ENCODE measurements around the gene ATXN1. TPM values are rescaled to one million over a fixed set of nuclear protein-coding genes. Genes with fewer than 3 reads are reported as not detected.
A peak's percentile ranks its signal among the peaks of the same experiment; 100 is the strongest.

Gene ATXN1
- total RNA-seq, 5 donors from 2014 or later (not counting 1 experiment from before 2014, with no cell fraction given), result 65.1 to 101 (median 77.5) TPM

DNA sequence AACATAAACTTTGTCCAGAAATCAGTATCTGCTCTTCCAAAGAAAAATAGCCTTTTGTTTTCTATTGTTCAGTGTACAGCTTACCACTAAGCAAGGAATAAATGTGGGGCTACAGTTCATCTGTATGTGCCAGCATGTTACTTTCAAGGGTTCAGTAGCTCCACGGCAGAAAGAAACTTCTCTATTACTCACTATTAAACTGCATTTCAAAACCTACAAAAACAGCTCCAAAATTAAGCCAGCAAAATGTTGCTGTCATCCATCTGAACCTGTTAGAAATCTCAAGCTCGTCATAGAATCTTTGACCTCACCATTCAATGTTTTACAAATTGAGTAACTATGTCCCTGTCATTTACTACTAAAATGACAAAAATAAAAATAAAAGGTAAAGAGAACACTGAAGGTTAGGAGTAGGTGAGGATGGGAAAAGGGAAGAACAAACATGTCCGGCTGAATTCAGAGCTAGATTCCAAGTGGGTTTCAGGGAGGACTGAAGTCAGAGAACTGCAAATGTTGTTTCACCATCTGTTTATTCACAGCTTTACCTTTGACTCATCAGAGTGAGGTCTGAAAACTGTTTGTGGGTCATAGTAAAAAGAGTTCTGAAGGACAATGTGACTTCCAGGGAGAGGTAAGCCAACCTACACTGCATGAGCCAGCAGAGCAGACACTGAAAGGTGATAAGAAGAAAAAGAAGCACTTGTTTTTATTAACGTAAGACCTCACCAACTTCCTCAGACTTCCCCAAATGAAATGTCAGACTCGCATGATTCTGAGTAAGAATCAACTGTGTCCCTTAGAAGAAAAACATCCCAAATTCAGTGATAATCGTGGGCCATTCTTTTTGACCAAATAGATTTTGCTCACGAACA is 62.0 kb downstream of the ATXN1 start:
- H3K36me3 ChIP-seq (ENCODE audit: control insufficient read depth in 2 of 2, extremely low read depth in 1 of 2, insufficient read depth in 1 of 2, low read length in 1 of 2), result no peaks in the 10 kb centered on the region
- 6% methylated on average over 3 of the region's 7 CpGs for WGBS (ENCODE audit: insufficient coverage)
- peak overlapping the region; percentile 73 to 86 (median 81) for H3K4me3 Mint-ChIP-seq
- ChIA-PET POLR2A (interaction anchor here (0.6 to 1.9 kb wide), 7 partner anchors 9 to 124 kb away, joined by 3 to 17 read pairs (median 12); partner anchors contain the start of gene ATXN1 (in 1 of the 2)), CTCF (interaction anchor here (0.6 to 3.2 kb wide), 14 partner anchors 9 to 371 kb away, joined by 3 to 17 read pairs (median 4); partner anchors contain the start of gene ATXN1 (in 1 of the 2))
- H3K4me3 ChIP-seq (ENCODE audit: control insufficient read depth in 1 of 2, extremely low read depth in 1 of 2, low read length in 1 of 2), result peak overlapping the region in 1 of 2 donors; percentile 51
- ATAC-seq (replicated peaks in 1 of 4) (peak; percentile 47 to 59 (median 51)), DNase-seq (peak in 2 of 35 experiments; percentile 10 to 59)
- no peaks in the 10 kb centered on the region for H3K9me3 ChIP-seq
- H3K4me1 ChIP-seq (ENCODE audit: control insufficient read depth in 1 of 2, extremely low read depth in 1 of 2, insufficient read depth in 2 of 2, low read length in 2 of 2), result peaks cover 2 to 40% of the 10 kb centered on the region in 2 experiments
- peak overlapping the region; percentile 92 to 96 for H3K27ac Mint-ChIP-seq
- peaks cover 5% of the 10 kb centered on the region for H3K36me3 Mint-ChIP-seq
- H3K27me3 Mint-ChIP-seq, result no peaks in the 10 kb centered on the region
- H3K27me3 ChIP-seq (replicated peaks in 1 of 2; ENCODE audit: control insufficient read depth in 2 of 2, extremely low read depth in 1 of 2, insufficient read depth in 2 of 2, low read length in 1 of 2), result no peaks in the 10 kb centered on the region
- no peaks in the 10 kb centered on the region for H3K9me3 Mint-ChIP-seq
- H3K27ac ChIP-seq (ENCODE audit: low read length), result peak overlapping the region; percentile 83
- H3K4me1 Mint-ChIP-seq, result peaks cover 55 to 75% (median 69%) of the 10 kb centered on the region in 3 donors

DNA sequence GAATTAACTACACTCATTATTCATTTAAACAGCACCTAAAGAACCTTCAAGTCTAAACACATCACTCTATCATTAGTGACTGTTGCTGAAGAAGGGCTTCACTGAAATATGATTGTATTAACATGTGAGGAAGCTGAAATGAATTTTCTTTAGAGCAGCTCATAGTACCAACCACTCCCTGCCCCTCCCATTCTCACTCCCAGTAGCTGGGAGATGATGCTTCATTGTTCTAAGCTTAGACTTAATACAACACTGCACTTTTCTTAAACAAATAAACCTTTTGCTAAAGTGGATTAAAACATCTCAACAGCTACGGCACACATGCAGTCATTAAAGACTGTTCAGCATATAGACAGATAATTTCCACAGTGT is 63.1 kb downstream of the ATXN1 start:
- Mint-ChIP-seq H3K4me1 (peaks cover 51 to 71% (median 67%) of the 10 kb centered on the region in 3 donors), H3K9me3 (no peaks in the 10 kb centered on the region), H3K27ac (peak overlapping the region; percentile 92 to 96), H3K27me3 (no peaks in the 10 kb centered on the region), H3K4me3 (peak overlapping the region; percentile 52 to 86 (median 81)), H3K36me3 (peaks cover 5% of the 10 kb centered on the region)
- WGBS (ENCODE audit: insufficient coverage), result no CpG with 5 or more reads among the region's 1 CpG
- no peaks in the 10 kb centered on the region for H3K36me3 ChIP-seq (ENCODE audit: control insufficient read depth in 2 of 2, extremely low read depth in 1 of 2, insufficient read depth in 1 of 2, low read length in 1 of 2)
- no peaks in the 10 kb centered on the region for H3K9me3 ChIP-seq
- POLR2A ChIA-PET, result interaction anchor here (0.6 to 1.9 kb wide), 8 partner anchors 10 to 234 kb away, joined by 3 to 17 read pairs (median 5); partner anchors contain the start of gene ATXN1 (in 1 of the 2)
- peak overlapping the region in 1 of 2 donors; percentile 12 for H3K4me3 ChIP-seq (ENCODE audit: control insufficient read depth in 1 of 2, extremely low read depth in 1 of 2, low read length in 1 of 2)
- peak in 1 of 4 experiments; percentile 10 for ATAC-seq (replicated peaks in 1 of 4)
- peaks cover 2 to 32% of the 10 kb centered on the region in 2 experiments for H3K4me1 ChIP-seq (ENCODE audit: control insufficient read depth in 1 of 2, extremely low read depth in 1 of 2, insufficient read depth in 2 of 2, low read length in 2 of 2)
- no peak for DNase-seq
- CTCF ChIA-PET, result interaction anchor here (0.5 to 3.2 kb wide), 14 partner anchors 10 to 308 kb away, joined by 3 to 17 read pairs (median 4); partner anchors contain the start of gene ATXN1 (in 1 of the 2)
- H3K27me3 ChIP-seq (replicated peaks in 1 of 2; ENCODE audit: control insufficient read depth in 2 of 2, extremely low read depth in 1 of 2, insufficient read depth in 2 of 2, low read length in 1 of 2), result no peaks in the 10 kb centered on the region
- peak overlapping the region; percentile 83 for H3K27ac ChIP-seq (ENCODE audit: low read length)

DNA sequence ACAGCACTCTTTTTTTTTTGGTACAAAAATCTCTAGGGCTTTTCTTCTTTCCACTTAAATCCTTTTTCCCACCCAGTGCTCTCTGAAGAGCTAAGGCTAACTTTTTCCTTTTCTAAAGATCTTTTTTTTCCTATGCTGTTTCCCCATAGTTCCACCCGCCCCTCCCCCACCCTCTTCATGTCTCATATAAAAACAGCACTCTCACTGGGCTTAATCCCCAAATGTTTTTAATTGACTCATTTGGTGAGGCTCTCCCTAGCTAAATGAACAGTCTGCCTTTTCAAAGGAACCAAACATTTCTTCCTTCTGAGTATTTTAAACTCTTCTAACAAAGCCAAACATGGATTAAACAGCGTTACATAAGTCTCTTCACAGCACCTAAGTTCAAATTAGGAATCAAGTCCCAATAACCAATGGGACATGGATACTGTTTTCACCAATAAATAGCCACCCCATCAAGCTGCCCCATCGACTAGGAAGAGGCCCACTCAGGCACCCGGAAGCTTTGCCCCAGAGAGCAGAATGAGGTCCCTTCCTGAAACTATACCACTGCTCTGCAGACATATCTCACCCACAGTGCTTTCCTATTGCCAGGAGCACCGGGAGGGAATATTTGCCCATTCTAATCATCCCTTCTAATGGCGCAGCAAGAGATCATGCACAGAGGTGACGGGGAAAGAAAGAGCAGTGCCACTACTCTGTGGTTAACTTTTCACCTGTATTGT is 63.7 kb downstream of the ATXN1 start:
- Mint-ChIP-seq H3K9me3 (no peaks in the 10 kb centered on the region), H3K36me3 (peaks cover 5% of the 10 kb centered on the region), H3K27me3 (no peaks in the 10 kb centered on the region), H3K4me3 (peak overlapping the region; percentile 52 to 86 (median 81)), H3K27ac (peak overlapping the region; percentile 92 to 96), H3K4me1 (peaks cover 53 to 74% (median 70%) of the 10 kb centered on the region in 3 donors)
- DNase-seq (peak in 1 of 35 experiments; percentile 30), ATAC-seq (replicated peaks in 1 of 4) (no peak)
- 26% methylated on average over 3 of the region's 7 CpGs for WGBS (ENCODE audit: insufficient coverage)
- CTCF ChIA-PET, result interaction anchor here (0.5 to 3.2 kb wide), 11 partner anchors 10 to 1710 kb away, joined by 3 to 17 read pairs (median 4); partner anchors contain the start of gene ATXN1 (in 1 of the 2)
- Histone ChIP-seq H3K4me1 (ENCODE audit: control insufficient read depth in 1 of 2, extremely low read depth in 1 of 2, insufficient read depth in 2 of 2, low read length in 2 of 2) (peaks cover 2 to 31% of the 10 kb centered on the region in 2 experiments), H3K36me3 (ENCODE audit: control insufficient read depth in 2 of 2, extremely low read depth in 1 of 2, insufficient read depth in 1 of 2, low read length in 1 of 2) (no peaks in the 10 kb centered on the region), H3K27ac (ENCODE audit: low read length) (peak overlapping the region; percentile 83), H3K9me3 (no peaks in the 10 kb centered on the region), H3K27me3 (replicated peaks in 1 of 2; ENCODE audit: control insufficient read depth in 2 of 2, extremely low read depth in 1 of 2, insufficient read depth in 2 of 2, low read length in 1 of 2) (no peaks in the 10 kb centered on the region), H3K4me3 (ENCODE audit: control insufficient read depth in 1 of 2, extremely low read depth in 1 of 2, low read length in 1 of 2) (peak overlapping the region in 1 of 2 donors; percentile 12)
- POLR2A ChIA-PET, result interaction anchor here (0.5 to 1.9 kb wide), 7 partner anchors 10 to 82 kb away, joined by 3 to 17 read pairs (median 3); no protein-coding TSS in a partner anchor

DNA sequence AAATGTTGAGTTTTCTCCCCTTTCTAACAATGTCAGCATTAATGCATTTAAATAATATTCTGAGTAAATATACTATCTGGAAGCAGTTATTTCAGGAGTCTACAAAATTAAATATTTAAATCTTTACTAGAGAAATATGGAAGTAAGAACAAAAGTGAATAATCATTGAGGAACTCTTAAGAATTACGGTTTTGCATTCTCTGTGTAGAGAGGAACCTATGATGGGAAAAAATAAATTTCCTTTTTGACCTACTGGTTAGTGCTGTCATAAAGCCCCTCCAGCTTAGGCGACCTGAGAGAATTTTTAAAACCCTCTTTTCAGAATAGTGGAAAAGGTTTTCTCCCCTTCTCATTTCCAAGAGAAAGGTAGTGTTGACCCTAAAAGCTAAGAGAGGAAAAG is 64.8 kb downstream of the ATXN1 start:
- no CpG with 5 or more reads among the region's 2 CpGs for WGBS (ENCODE audit: insufficient coverage)
- POLR2A ChIA-PET, result no interaction called here

DNA sequence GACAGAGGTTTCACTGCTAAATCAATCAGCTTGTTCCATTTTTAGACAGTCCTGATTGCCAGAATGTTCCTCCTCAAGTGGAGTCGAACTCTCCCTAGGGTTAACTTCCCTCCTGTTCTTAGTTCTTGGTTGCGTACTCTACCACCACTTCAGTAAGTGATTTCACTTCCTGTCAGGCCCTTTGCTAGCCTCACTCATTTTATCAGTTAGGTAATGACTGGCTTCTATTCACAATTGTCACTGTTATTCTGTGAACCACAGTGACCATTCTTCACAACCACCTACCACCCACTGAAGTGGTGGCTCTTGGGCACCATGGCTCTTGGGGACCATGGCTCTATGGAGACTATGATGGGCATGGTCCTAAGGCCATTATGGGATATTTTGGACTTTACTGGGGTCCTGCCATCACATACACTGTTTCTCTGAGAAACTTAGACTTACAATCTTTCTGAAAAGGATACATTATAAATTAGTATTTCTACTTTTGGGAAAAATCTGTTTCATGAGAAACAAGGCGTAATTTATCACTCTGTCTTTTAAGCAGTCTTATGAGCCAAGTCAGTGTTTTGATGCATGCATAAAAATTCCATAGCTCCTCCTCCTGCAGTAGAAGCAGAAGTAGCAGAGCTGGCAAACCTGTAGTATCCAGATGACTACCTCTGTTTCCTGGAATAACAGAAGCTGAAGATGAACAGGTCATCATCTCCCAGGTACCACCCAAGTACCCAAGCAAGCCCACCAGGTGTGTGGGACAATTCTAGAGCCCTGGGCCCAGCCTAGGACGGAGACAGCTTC is 66.3 kb downstream of the ATXN1 start:
- ATAC-seq (replicated peaks in 1 of 4) (peak in 1 of 4 experiments; percentile 30), DNase-seq (peak in 1 of 35 experiments; percentile 39)
- ChIA-PET POLR2A (interaction anchor here in 1 of 2 donors (0.6 kb wide), 1 partner anchor 14 kb away, joined by 3 read pairs; no protein-coding TSS in a partner anchor), CTCF (interaction anchor here in 1 of 2 donors (0.9 to 1.0 kb wide), 2 partner anchors 37 to 64 kb away, joined by 3 to 6 read pairs; no protein-coding TSS in a partner anchor)
- Mint-ChIP-seq H3K27ac (peak overlapping the region; percentile 44 to 82), H3K4me3 (no peak overlapping the region), H3K9me3 (no peaks in the 10 kb centered on the region), H3K36me3 (peaks cover 5% of the 10 kb centered on the region), H3K27me3 (no peaks in the 10 kb centered on the region), H3K4me1 (peaks cover 57 to 79% (median 73%) of the 10 kb centered on the region in 3 donors)
- Histone ChIP-seq H3K27ac (ENCODE audit: low read length) (peak overlapping the region; percentile 19), H3K27me3 (replicated peaks in 1 of 2; ENCODE audit: control insufficient read depth in 2 of 2, extremely low read depth in 1 of 2, insufficient read depth in 2 of 2, low read length in 1 of 2) (no peaks in the 10 kb centered on the region), H3K9me3 (no peaks in the 10 kb centered on the region), H3K4me3 (ENCODE audit: control insufficient read depth in 1 of 2, extremely low read depth in 1 of 2, low read length in 1 of 2) (no peak overlapping the region), H3K4me1 (ENCODE audit: control insufficient read depth in 1 of 2, extremely low read depth in 1 of 2, insufficient read depth in 2 of 2, low read length in 2 of 2) (peaks cover 7 to 34% of the 10 kb centered on the region in 2 experiments), H3K36me3 (ENCODE audit: control insufficient read depth in 2 of 2, extremely low read depth in 1 of 2, insufficient read depth in 1 of 2, low read length in 1 of 2) (no peaks in the 10 kb centered on the region)
- WGBS (ENCODE audit: insufficient coverage), result 14% methylated on average over 1 of the region's 4 CpGs

More for the DNA sequence above, 64.8 kb downstream of the ATXN1 start:
- no peak for DNase-seq
- Mint-ChIP-seq H3K9me3 (no peaks in the 10 kb centered on the region), H3K4me3 (no peak overlapping the region), H3K27me3 (no peaks in the 10 kb centered on the region), H3K36me3 (peaks cover 5% of the 10 kb centered on the region), H3K27ac (no peak overlapping the region), H3K4me1 (peaks cover 57 to 79% (median 72%) of the 10 kb centered on the region in 3 donors)
- Histone ChIP-seq H3K4me3 (ENCODE audit: control insufficient read depth in 1 of 2, extremely low read depth in 1 of 2, low read length in 1 of 2) (no peak overlapping the region), H3K9me3 (no peaks in the 10 kb centered on the region), H3K36me3 (ENCODE audit: control insufficient read depth in 2 of 2, extremely low read depth in 1 of 2, insufficient read depth in 1 of 2, low read length in 1 of 2) (no peaks in the 10 kb centered on the region), H3K27ac (ENCODE audit: low read length) (no peak overlapping the region), H3K27me3 (replicated peaks in 1 of 2; ENCODE audit: control insufficient read depth in 2 of 2, extremely low read depth in 1 of 2, insufficient read depth in 2 of 2, low read length in 1 of 2) (no peaks in the 10 kb centered on the region), H3K4me1 (ENCODE audit: control insufficient read depth in 1 of 2, extremely low read depth in 1 of 2, insufficient read depth in 2 of 2, low read length in 2 of 2) (peaks cover 3 to 38% of the 10 kb centered on the region in 2 experiments)
- ATAC-seq (replicated peaks in 1 of 4), result no peak
- CTCF ChIA-PET, result interaction anchor here in 1 of 2 donors (0.7 kb wide), 1 partner anchor 14 kb away, joined by 3 read pairs; no protein-coding TSS in a partner anchor
